ENCODE data around the gene NUDCD3.

- TF ChIP-seq EZH2 (IDR thresholded peaks at IDR 0.05): no peak
- TF ChIP-seq POLR2AphosphoS5 (IDR thresholded peaks at IDR 0.05; ENCODE audit: borderline replicate concordance, low read depth, low read length): no peak
Measured at GRCh38 chr7:44508328-44509030, 18.0 kb upstream of the NUDCD3 start.
